HCT116 (cell line): ENCODE results near the gene TTC19. TPM values are rescaled to one million over a fixed set of nuclear protein-coding genes. Genes with fewer than 3 reads are reported as not detected.

Source experiments
- ATAC-seq: fragments of 200-7000 bp; cut with Tn5 transposase; 2 replicates; pipeline ENCODE4 v1.9.1; 2020; ENCODE audit warnings: mild to moderate bottlenecking, moderate library complexity
- BruUV-seq: library from RNA; stranded (reverse); fragments of 400-500 nt; replicated peaks from 2 replicates; lab custom pipeline; 2021; lab: Mats Ljungman, UMichigan
- CTCF ChIA-PET: fragments of 300-600 bp; sonication (Branson Sonifier 250); formaldehyde crosslinking; loops from one replicate; lab custom pipeline; 2021; ENCODE audit warnings: antibody characterized with exemption; lab: Charles Lee
- POLR2A ChIA-PET: fragments of 300-600, 350-600 bp; sonication (Branson Sonifier 250); formaldehyde crosslinking; loops from one replicate; lab custom pipeline; 2021; ENCODE audit warnings: antibody characterized with exemption; lab: Charles Lee
- RAD21 ChIA-PET, 2 experiments: fragments of 300-600 bp; sonication (Branson Sonifier 250); formaldehyde crosslinking; loops; one replicate each; lab custom pipeline; 2023; ENCODE audit warnings: low total read pairs in 2 of 2; ENCODE audit not compliant: uncharacterized antibody in 2 of 2, unreplicated experiment in 2 of 2, low non-redundant PET in 1 of 2; lab: Charles Lee
- DNase-seq: peaks from one replicate; pipeline ENCODE4 v3.0.0-alpha.2; 2010; ENCODE audit warnings: low read depth, low spot score
- H2AFZ ChIP-seq: fragments of 200-600 bp; shearing (Covaris generic), sonication (generic); 2 replicates; pipeline ENCODE4 v1.6.1; 2017; ENCODE audit warnings: low read depth, mixed run types, mixed read lengths, antibody characterized with exemption, low read length; ENCODE audit not compliant: poor library complexity, severe bottlenecking
- H3K27ac ChIP-seq: 2 replicates; pipeline ENCODE4 v1.5.1; 2012; ENCODE audit warnings: low read depth, low read length
- H3K27me3 ChIP-seq: fragments of 200-600 bp; sonication (generic); 2 replicates; pipeline ENCODE4 v1.6.1; 2016; ENCODE audit warnings: mixed run types, low read length, mixed read lengths; ENCODE audit not compliant: insufficient read depth
- H3K36me3 ChIP-seq, 2 experiments: fragments of 200-500 bp in 1 of 2; fragments of 200-600 bp in 1 of 2; sonication (Bioruptor generic) in 1 of 2; sonication (generic) in 1 of 2; 2 replicates each; pipeline versions ENCODE4 v1.5.1 to v1.6.1; 2014 to 2016; ENCODE audit warnings: low read length in 2 of 2, inconsistent platforms in 1 of 2, mixed read lengths in 1 of 2, mixed run types in 1 of 2; ENCODE audit not compliant: insufficient read depth in 2 of 2, control insufficient read depth in 1 of 2
- H3K4me1 ChIP-seq, 2 experiments: fragments of 200-600 bp in 1 of 2; sonication (generic) in 1 of 2; 2 replicates each; pipeline versions ENCODE4 v1.5.1 to v1.6.1; 2012 to 2017; ENCODE audit warnings: low read length in 2 of 2, inconsistent platforms in 1 of 2, mild to moderate bottlenecking in 1 of 2, mixed read lengths in 1 of 2, mixed run types in 1 of 2, moderate library complexity in 1 of 2; ENCODE audit not compliant: insufficient read depth in 2 of 2, control insufficient read depth in 1 of 2
- H3K4me2 ChIP-seq: fragments of 200-600 bp; sonication (generic); 2 replicates; pipeline ENCODE4 v1.6.1; 2017; ENCODE audit warnings: mixed run types, low read length, mixed read lengths
- H3K4me3 ChIP-seq, 2 experiments: fragments of 200-600 bp in 1 of 2; sonication (generic) in 1 of 2; replicated peaks in 1 of 2; 2 replicates each; pipeline ENCODE4 v1.5.1; 2011 to 2016; ENCODE audit warnings: low read length in 2 of 2, control low read depth in 1 of 2, low read depth in 1 of 2, mild to moderate bottlenecking in 1 of 2, mixed read lengths in 1 of 2, mixed run types in 1 of 2
- H3K79me2 ChIP-seq: fragments of 200-600 bp; sonication (generic); 2 replicates; pipeline ENCODE4 v1.6.1; 2017; ENCODE audit warnings: mild to moderate bottlenecking, mixed run types, low read length, moderate library complexity, mixed read lengths; ENCODE audit not compliant: insufficient read depth
- H3K9ac ChIP-seq: fragments of 200-600 bp; sonication (generic); 2 replicates; pipeline ENCODE4 v1.6.1; 2016; ENCODE audit warnings: low read length, mixed read lengths
- H3K9me2 ChIP-seq: fragments of 200-600 bp; sonication (generic), shearing (Covaris generic); 2 replicates; pipeline ENCODE4 v1.6.1; 2017; ENCODE audit warnings: mixed run types, mild to moderate bottlenecking, moderate library complexity; ENCODE audit not compliant: insufficient read depth
- H3K9me3 ChIP-seq, 2 experiments: fragments of 200-500 bp in 1 of 2; fragments of 200-600 bp in 1 of 2; sonication (Bioruptor generic) in 1 of 2; sonication (generic) in 1 of 2; 2 replicates each; pipeline ENCODE4 v1.6.1; 2014 to 2017; ENCODE audit warnings: low read length in 2 of 2, mixed read lengths in 2 of 2, inconsistent platforms in 1 of 2, low read depth in 1 of 2, mild to moderate bottlenecking in 1 of 2, mixed run types in 1 of 2, moderate library complexity in 1 of 2; ENCODE audit not compliant: control insufficient read depth in 1 of 2, insufficient read depth in 1 of 2
- H4K20me1 ChIP-seq: fragments of 200-600 bp; sonication (generic), shearing (Covaris generic); 2 replicates; pipeline ENCODE4 v1.6.1; 2017; ENCODE audit warnings: mixed run types, mild to moderate bottlenecking, moderate library complexity; ENCODE audit not compliant: insufficient read depth
- ELF1 ChIP-seq: IDR thresholded peaks from 2 replicates; pipeline ENCODE4 v1.6.1; 2012; ENCODE audit warnings: low read depth, borderline replicate concordance
- EZH2 ChIP-seq: fragments of 200-600 bp; sonication (generic); IDR thresholded peaks from 2 replicates; pipeline ENCODE4 v1.6.1; 2017; ENCODE audit warnings: antibody characterized with exemption, mixed run types
- EZH2phosphoT487 ChIP-seq: fragments of 200-600 bp; IDR thresholded peaks from 2 replicates; pipeline ENCODE4 v1.6.1; 2018; ENCODE audit warnings: antibody characterized with exemption, borderline replicate concordance
- JUND ChIP-seq: IDR thresholded peaks from 2 replicates; pipeline ENCODE4 v1.6.1; 2012
- POLR2AphosphoS5 ChIP-seq: IDR thresholded peaks from 2 replicates; pipeline ENCODE4 v1.6.1; 2011; ENCODE audit warnings: mild to moderate bottlenecking, low read depth, low read length, moderate library complexity
- SP1 ChIP-seq: IDR thresholded peaks from 2 replicates; pipeline ENCODE4 v1.6.1; 2012; ENCODE audit warnings: low read depth
- SRF ChIP-seq: IDR thresholded peaks from 2 replicates; pipeline ENCODE4 v1.6.1; 2012; ENCODE audit warnings: low read depth
- ZFX ChIP-seq: fragments of 450-650 bp; IDR thresholded peaks from 2 replicates; pipeline ENCODE4 v1.6.1; 2017
- ZNF274 ChIP-seq: fragments of 200-500 bp; sonication (Bioruptor generic); IDR thresholded peaks from 2 replicates; pipeline ENCODE4 v1.6.1; 2014; ENCODE audit warnings: mild to moderate bottlenecking, low read depth, low read length, inconsistent platforms
- intact Hi-C: fragments of 100-400 bp; cut with micrococcal nuclease; formaldehyde crosslinking; loops from 2 replicates; pipeline ENCODE4 v1.10.0; 2022
- total RNA-seq: library from RNA; stranded (reverse); gene quantifications from one replicate; pipeline ENCODE4 v1.2.1, GENCODE V29; 2021; ENCODE audit not compliant: unreplicated experiment
- TF ChIP-seq, protein P1 (sequence below), 3 experiments: fragments of 200-600 bp in 1 of 3; sonication (generic) in 1 of 3; IDR thresholded peaks in 2 of 3; conservative IDR thresholded peaks in 1 of 3; 2 replicates each; pipeline ENCODE4 v1.5.1; 2012 to 2017; ENCODE audit warnings: low read depth in 2 of 3, low read length in 2 of 3, antibody characterized with exemption in 1 of 3, borderline replicate concordance in 1 of 3, control low read depth in 1 of 3, mild to moderate bottlenecking in 1 of 3, mixed read lengths in 1 of 3, mixed run types in 1 of 3, moderate library complexity in 1 of 3; ENCODE audit not compliant: insufficient read depth in 1 of 3
- TF ChIP-seq, protein P2 (sequence below): IDR thresholded peaks from 2 replicates; pipeline ENCODE4 v1.6.1; 2011; ENCODE audit warnings: mild to moderate bottlenecking, low read length, moderate library complexity; ENCODE audit not compliant: insufficient replicate concordance; ENCODE audit errors: extremely low read depth
- TF ChIP-seq, protein P3 (sequence below): IDR thresholded peaks from 2 replicates; pipeline ENCODE4 v1.6.1; 2012
- TF ChIP-seq, protein P4 (sequence below): IDR thresholded peaks from 2 replicates; pipeline ENCODE4 v1.6.1; 2012; ENCODE audit warnings: low read depth

Gene TTC19
- total RNA-seq, 1 experiment from 2014 or later: 61.3 TPM

DNA sequence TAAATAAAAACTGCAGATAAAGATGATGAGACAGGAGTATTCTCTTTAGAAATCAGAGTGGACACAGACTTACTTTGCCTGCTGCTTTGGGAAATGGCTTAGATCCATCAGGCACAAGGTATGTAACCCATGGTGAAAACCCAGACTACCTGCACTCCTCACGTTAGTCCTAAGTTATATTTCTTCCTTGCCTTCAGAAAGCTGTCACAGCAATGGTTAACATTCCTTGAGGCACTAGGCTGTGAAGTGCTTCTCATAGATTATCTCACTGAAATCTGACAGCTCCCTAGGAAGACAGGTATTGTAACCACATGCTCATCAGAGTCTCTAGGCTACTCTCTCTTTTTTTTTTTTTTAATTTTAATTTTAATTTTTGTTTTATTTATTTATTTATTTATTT lies 21.0 kb upstream of the TTC19 start:
- peaks cover 31 to 71% of the 10 kb centered on the region in 2 experiments for H3K4me1 ChIP-seq
- RAD21 ChIA-PET: no interaction called here

More for the DNA sequence above, 21.0 kb upstream of the TTC19 start:
- Histone ChIP-seq H4K20me1 (0 out of 2 replicates have a peak, but pooled peaks cover 3% of the 10 kb centered on the region), H3K4me2 (no peak overlapping the region), H3K27ac (no peak overlapping the region), H2AFZ (no peak overlapping the region), H3K4me3 (no peak overlapping the region), H3K27me3 (no peaks in the 10 kb centered on the region), H3K79me2 (peaks cover 73% of the 10 kb centered on the region), H3K9me3 (no peaks in the 10 kb centered on the region), H3K9me2 (no peaks in the 10 kb centered on the region), H3K9ac (no peak overlapping the region), H3K36me3 (peaks cover 10 to 33% of the 10 kb centered on the region in 2 experiments; a peak in 3 of 4 replicates)
- intact Hi-C loops: no loop called here
- POLR2A ChIA-PET: no interaction called here
- no TSS peak for BruUV-seq
- no peak for TF ChIP-seq SP1
- TF ChIP-seq ZNF274: no peak
- TF ChIP-seq, protein P1, sequence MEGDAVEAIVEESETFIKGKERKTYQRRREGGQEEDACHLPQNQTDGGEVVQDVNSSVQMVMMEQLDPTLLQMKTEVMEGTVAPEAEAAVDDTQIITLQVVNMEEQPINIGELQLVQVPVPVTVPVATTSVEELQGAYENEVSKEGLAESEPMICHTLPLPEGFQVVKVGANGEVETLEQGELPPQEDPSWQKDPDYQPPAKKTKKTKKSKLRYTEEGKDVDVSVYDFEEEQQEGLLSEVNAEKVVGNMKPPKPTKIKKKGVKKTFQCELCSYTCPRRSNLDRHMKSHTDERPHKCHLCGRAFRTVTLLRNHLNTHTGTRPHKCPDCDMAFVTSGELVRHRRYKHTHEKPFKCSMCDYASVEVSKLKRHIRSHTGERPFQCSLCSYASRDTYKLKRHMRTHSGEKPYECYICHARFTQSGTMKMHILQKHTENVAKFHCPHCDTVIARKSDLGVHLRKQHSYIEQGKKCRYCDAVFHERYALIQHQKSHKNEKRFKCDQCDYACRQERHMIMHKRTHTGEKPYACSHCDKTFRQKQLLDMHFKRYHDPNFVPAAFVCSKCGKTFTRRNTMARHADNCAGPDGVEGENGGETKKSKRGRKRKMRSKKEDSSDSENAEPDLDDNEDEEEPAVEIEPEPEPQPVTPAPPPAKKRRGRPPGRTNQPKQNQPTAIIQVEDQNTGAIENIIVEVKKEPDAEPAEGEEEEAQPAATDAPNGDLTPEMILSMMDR (IDR thresholded peaks at IDR 0.05 in 2 of 3, conservative IDR thresholded peaks at IDR 0.05 in 1 of 3; ENCODE audit: borderline replicate concordance in 1 of 3, insufficient read depth in 1 of 3, low read depth in 2 of 3, low read length in 2 of 3): no peak
- TF ChIP-seq, protein P2, sequence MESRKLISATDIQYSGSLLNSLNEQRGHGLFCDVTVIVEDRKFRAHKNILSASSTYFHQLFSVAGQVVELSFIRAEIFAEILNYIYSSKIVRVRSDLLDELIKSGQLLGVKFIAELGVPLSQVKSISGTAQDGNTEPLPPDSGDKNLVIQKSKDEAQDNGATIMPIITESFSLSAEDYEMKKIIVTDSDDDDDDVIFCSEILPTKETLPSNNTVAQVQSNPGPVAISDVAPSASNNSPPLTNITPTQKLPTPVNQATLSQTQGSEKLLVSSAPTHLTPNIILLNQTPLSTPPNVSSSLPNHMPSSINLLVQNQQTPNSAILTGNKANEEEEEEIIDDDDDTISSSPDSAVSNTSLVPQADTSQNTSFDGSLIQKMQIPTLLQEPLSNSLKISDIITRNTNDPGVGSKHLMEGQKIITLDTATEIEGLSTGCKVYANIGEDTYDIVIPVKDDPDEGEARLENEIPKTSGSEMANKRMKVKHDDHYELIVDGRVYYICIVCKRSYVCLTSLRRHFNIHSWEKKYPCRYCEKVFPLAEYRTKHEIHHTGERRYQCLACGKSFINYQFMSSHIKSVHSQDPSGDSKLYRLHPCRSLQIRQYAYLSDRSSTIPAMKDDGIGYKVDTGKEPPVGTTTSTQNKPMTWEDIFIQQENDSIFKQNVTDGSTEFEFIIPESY: no peak
- TF ChIP-seq ZFX: no peak
- no peak for TF ChIP-seq POLR2AphosphoS5
- TF ChIP-seq EZH2: no peak
- TF ChIP-seq SRF: no peak
- TF ChIP-seq ELF1: no peak
- TF ChIP-seq EZH2phosphoT487: no peak
- TF ChIP-seq, protein P3, sequence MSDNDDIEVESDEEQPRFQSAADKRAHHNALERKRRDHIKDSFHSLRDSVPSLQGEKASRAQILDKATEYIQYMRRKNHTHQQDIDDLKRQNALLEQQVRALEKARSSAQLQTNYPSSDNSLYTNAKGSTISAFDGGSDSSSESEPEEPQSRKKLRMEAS: no peak
- TF ChIP-seq, protein P4, sequence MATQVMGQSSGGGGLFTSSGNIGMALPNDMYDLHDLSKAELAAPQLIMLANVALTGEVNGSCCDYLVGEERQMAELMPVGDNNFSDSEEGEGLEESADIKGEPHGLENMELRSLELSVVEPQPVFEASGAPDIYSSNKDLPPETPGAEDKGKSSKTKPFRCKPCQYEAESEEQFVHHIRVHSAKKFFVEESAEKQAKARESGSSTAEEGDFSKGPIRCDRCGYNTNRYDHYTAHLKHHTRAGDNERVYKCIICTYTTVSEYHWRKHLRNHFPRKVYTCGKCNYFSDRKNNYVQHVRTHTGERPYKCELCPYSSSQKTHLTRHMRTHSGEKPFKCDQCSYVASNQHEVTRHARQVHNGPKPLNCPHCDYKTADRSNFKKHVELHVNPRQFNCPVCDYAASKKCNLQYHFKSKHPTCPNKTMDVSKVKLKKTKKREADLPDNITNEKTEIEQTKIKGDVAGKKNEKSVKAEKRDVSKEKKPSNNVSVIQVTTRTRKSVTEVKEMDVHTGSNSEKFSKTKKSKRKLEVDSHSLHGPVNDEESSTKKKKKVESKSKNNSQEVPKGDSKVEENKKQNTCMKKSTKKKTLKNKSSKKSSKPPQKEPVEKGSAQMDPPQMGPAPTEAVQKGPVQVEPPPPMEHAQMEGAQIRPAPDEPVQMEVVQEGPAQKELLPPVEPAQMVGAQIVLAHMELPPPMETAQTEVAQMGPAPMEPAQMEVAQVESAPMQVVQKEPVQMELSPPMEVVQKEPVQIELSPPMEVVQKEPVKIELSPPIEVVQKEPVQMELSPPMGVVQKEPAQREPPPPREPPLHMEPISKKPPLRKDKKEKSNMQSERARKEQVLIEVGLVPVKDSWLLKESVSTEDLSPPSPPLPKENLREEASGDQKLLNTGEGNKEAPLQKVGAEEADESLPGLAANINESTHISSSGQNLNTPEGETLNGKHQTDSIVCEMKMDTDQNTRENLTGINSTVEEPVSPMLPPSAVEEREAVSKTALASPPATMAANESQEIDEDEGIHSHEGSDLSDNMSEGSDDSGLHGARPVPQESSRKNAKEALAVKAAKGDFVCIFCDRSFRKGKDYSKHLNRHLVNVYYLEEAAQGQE: no peak
- no peak for TF ChIP-seq JUND
- no peak for ATAC-seq
- CTCF ChIA-PET: no interaction called here
- DNase-seq: no peak
